NCI-H82 (cell line): ENCODE results near the gene SHISAL2A.
A peak's percentile ranks its signal among the peaks of the same experiment; 100 is the strongest.
"Not testable (repeated sequence)": the region's sequence is repeated elsewhere in the genome, so short reads cannot be mapped to it uniquely, and the experiment has no call there.

Experiments
- DNase-seq: peaks from one replicate; lab custom pipeline; 2025; lab: John Stamatoyannopoulos, UW

SHISAL2A gene

DNA sequence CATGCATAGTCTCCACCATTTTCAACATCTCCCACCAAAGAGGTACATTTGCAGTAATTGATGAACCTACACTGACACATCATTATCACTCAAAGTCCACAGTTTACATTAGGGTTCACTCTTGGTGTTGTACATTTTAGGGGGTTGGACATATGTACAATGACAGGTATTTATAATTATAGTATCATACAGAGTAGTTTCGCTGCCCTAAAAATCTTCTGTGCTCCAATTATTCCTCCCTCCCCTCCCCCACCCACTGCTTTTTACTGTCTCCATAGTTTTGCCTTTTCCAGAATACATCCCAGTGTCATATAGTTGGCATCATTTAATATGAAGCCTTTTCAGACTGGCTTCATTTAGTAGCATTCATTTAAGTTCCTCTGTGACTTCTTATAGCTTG lies 51.6 kb downstream of the SHISAL2A start:
- no peak for DNase-seq

DNA sequence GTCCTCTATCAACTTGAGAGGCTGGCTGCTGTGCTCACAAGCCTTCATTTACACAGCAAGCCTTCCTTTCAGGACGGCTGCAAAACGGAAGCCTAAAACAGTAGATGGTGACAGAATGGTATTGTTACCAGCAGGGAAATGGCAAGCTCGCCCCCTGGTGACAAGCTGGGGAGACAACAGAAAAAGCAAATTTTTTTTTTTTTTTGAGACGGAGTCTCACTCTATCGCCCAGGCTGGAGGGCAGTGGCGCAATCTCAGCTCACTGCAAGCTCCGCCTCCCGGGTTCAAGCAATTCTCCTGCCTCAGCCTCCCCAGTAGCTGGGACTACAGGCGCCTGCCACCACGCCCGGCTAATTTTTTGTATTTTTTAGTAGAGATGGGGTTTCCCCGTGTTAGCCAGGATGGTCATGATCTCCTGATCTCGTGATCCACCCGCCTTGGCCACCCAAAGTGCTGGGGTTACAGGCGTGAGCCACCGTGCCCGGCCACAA lies 53.3 kb downstream of the SHISAL2A start:
- peak; percentile 77 for DNase-seq

DNA sequence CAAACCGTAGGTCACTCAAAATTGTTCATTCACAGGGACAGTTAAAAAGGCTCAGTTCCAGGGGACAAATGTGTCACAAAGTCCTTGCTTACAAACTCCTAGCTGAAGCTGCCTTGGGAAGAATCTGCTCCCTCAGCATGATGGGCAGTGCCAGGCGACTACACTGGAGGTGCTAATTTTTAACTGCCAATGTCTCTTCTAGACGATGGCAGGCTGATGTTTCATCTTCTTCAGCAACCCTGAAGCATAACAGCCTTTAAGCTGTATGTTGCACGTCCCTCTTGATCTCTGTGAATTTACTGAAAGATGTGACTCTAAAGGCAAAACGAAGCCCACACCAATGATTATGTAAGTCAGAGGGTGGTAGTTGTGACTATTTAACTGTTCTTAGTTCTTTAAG lies 53.9 kb downstream of the SHISAL2A start:
- no peak for DNase-seq

GRCh38 chr1:52691821-52692220 lies 58.9 kb downstream of the SHISAL2A start:
- DNase-seq: no peak

- no peak for DNase-seq
Measured at GRCh38 chr1:52692697-52693096, 59.7 kb downstream of the SHISAL2A start.

GRCh38 chr1:52693351-52693750 lies 60.4 kb downstream of the SHISAL2A start:
- DNase-seq: not testable (repeated sequence)

DNA sequence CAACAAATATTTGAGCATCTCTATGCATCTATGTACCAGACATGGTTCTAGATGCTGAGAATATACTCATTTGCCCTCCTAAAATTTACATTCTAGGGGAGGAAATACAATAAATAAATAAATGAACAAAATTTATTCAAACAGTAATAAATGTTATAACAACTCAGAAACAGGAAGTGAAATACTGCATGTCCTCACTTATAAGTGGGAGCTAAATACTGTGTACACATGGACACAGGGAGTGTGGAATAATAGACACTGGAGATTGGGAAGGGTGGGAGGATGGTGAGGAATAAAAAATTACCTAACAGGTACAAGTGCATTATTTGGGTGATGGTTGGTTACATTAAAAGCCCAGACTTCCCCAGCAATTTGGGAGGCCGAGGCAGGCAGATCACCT lies 60.9 kb downstream of the SHISAL2A start:
- no peak for DNase-seq

DNA sequence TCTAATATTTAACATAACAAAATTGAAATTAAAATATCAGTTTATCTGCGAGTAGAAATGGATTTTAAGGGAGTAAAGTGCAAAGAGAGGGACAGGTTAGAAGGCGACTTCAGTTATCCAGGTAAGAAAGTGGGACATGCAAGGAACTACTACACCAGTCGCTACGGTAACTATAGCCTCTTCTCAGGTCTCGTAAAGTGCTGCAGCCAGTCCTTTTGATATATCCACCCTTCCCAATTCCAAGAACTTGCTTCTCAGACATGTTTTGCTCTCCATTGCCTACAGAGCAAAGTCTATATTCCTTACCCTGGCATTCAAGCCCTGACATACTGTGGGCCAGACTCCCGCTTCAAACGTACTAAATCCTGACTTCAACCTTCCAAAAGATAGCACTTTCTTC lies 62.7 kb downstream of the SHISAL2A start:
- no peak for DNase-seq

DNA sequence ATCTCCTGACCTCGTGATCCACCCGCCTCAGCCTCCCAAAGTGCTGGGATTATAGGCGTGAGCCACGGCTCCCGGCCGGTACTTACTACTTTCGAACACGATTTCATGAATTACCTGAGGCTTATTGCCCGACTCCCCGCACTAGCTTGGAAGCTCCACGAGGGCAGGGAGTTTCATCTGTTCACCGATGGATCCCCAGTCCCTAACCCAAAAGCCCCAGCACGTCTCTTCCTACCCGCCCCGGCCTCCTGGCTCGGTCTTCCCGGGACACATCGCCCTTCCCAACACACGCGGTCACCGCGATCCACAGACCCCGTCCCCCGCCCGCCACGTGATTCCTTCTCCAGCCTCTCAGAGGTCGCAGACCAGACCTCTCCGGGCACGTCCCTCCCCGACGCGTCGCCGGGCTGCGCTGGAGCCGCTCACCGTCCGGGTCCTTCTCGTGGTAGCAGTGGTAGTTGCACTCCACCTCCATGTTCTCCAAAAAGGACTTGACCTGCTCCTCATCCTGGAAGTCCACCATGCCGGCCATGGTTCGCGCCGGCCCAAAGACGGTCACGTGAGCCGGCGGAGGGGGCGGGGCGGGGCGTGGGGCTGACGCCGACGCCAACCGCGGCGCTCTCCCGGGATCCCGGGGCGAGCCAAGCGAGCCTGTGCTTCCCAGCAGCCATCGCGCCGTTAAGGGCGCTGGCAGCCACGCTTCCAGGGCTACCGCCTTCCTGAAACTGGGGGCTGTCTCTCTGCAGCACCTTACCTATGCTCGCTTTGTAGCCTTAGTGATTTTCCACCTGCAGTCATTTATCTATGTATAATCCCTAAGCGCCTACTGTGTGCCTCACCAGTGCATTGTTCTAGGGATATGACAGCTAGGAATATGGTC lies 65.1 kb downstream of the SHISAL2A start, which contains the start of gene COA7:
Gene COA7, minus strand, starts transcription at position 553 of the 880 bp plus-strand sequence. Its CDS starts 21 bp downstream, at position 532.
- DNase-seq: peak; percentile 93

DNA sequence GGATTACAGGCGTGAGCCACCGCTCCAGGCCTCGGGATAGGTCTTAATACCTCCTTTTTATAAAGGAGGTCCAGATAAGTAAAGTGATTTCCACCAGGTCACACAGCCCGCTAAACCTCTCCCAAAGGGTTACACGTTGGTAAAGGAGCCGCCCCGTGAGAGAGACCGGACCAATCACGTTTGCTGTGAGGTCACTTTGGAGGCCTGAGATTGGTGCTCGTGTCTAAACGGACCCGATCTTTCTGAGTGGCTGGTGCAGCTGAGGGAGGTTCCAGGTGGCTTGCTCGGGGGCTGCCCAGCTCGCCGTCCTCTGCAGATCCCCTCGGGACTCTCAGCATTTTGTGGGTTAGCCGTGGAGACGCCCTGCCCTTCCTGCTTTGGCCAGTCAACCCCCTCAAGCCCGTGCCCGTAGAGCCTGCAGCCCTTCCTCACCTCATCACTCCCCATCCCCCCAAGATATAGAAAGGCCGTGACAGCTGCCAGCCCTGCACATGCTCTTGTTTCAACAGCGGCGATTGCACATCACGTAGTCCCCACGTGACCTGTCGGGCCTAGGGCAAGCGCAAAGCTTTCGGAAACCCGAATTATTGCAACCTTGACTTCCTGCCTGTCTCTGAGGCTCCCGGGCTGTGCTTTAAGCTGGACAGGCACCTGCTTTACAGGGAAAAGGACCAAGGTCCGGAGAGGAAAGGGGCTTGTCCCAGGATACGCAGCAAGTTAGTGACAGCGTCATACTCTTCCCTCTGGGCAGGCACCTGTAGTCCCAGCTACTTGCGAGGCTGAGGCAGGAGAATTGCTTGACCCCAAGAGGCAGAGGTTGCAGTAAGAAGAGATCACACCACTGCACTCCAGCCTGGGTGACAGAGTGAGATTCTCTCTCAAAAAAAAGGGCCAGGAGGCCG lies 70.2 kb downstream of the SHISAL2A start:
- DNase-seq: peak; percentile 99

DNA sequence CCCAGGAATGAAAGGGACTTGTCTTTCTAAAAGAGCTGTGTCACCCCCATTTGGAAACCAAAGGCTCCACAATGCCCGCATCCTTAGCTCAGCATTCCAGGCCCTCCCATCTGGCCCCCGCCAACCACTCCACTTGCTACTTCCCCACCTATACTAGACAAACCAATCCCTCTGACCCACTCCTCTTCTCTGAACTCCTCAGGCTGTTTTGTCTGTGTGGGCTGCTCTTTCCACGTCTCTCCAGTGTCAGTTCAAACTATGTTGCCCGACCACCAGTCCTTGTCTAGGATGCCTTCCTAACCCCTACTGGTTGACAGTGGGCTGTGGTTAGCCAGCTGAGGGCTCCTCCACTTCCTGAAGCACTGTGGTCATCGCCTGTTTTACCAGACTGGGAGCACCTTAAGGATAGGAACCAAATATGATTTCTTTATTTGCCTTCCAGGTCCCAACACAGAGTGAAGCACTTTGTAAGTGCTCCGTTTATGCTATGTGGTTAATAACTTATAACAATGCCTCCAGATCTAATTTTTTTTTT lies 73.2 kb downstream of the SHISAL2A start:
- DNase-seq: no peak
